HG03139 (cell line): ENCODE data around the gene MT1M.
"Not testable (repeated sequence)": the region's sequence is repeated elsewhere in the genome, so short reads cannot be mapped to it uniquely, and the experiment has no call there.

ENCODE experiments used
- ATAC-seq: cut with Tn5 transposase; IDR thresholded peaks from one replicate; pipeline ENCODE4 v1.9.1; 2021; ENCODE audit not compliant: unreplicated experiment

MT1M gene

GRCh38 chr16:56671691-56672090 is 39.2 kb downstream of the MT1M start:
- not testable (repeated sequence) for ATAC-seq

GRCh38 chr16:56672171-56672570 is 39.7 kb downstream of the MT1M start:
- ATAC-seq, result not testable (repeated sequence)

DNA sequence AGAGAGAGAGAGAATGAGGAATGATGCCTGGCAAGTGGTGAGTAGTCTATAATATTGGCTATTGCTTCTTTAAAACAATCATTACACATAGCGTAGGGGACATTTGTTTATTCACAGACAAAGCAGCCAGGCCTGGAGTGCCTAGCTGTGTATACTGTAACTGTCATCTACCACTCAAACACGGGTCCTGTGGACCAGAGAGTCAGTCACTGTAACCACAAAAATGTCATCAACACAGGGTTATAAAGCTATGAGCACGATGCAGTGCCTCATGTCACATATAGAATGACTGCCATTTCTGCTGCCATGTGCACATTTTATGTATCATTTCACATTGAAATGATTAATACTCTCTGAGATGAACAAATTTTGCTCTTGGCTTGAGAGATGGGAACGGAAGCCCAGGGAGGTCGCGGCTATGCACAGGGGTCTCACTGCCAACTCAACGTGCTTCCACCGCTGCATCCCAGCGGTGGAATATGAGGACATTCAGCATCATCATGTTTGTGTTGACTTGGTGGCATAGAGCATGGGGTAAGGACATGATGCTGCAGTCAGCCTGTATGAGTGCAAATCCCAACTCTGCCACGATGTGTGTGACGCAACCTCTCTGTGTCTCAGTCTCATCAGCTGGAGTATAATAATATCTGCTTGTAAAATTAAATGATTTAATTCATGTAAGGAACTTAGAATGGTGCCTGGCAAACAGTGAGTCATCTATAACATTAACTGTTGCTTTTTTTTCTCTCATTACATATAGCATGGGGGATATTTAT is 40.5 kb downstream of the MT1M start:
- ATAC-seq, result no peak

DNA sequence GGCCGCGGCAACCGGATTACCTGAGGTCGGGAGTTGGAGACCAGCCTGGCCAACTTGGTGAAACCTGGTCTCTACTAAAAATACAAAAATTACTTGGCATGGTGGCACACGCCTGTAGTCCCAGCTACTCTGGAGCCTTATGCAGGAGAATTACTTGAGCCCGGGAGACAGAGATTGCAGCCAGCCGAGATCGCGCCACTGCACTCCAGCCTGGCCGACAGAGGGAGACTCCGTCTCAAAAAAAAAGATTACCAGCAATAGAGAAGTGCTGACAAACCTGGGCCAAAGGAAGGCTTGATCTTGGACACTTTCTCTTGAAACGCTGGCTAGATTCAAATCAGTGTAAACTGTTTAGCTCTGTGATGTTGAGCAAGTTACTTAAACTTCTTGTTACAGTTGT is 41.5 kb downstream of the MT1M start:
- ATAC-seq, result no peak

GRCh38 chr16:56674570-56674969 is 42.1 kb downstream of the MT1M start:
- not testable (repeated sequence) for ATAC-seq

DNA sequence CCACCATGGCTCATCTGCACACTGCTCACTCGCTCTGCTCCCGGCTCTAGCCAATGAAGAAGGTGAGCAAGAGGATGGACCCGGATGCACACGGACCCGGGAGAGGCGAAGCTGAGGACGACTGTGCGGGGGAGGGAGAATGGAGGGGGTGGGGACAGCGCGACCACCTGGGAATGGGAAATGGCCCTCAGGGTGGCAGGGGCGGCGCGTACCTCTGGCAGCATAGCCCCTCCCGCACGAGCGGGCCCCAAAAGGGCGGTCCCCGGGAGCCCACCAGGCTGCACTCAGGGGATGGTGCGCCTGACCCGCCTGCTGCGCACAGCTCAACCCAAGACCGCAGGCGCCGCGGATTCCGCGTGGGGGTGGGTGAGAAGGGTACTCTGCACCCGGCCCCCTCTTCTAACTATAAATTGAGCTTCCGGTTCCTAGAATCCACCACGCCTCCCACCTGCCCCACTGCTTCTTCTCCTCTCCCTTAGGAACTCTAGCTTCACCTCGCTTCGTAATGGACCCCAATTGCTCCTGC is 43.3 kb downstream of the MT1M start:
- ATAC-seq, result no peak

GRCh38 chr16:56677474-56677873 is 45.0 kb downstream of the MT1M start:
- ATAC-seq, result no peak

DNA sequence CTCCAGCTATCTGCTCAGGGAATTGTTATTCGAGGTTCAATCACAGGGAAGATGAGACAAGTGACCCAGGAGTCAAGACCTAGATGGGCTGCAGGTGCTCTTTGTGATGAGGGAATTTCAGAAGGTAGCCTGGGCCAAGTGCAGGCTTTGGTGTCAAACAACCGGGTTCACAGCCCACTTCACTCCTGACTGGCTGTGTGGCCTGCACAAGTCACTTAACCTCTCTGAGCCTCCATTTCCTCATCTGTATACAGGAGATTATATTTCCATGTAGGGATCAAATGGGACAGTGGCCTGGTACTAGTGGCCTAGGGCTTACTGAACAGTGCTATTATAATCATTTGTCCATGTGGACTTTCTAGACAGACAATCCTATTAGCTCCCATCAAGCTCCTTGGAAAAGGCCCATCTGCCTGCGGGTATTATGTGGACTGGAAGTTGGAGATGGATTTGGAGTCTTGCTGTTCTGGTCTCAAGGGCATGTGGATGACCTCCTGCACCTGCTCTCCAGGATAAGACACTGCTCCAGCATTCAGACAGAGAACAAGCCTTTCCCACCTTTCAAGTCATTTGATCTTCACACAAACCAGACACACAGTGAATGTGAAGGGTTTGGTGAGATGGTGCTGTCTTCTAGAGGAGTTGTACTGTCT is 46.7 kb downstream of the MT1M start:
- no peak for ATAC-seq

- no peak for ATAC-seq
Observed at GRCh38 chr16:56679818-56680217, 47.4 kb downstream of the MT1M start.

GRCh38 chr16:56681939-56682702 is 49.7 kb downstream of the MT1M start, which contains the start of gene MT1X:
Gene MT1X, plus strand, starts transcription at chr16:56682470. Its CDS starts 71 bp downstream, at chr16:56682541.
- peak; percentile 97 for ATAC-seq

DNA sequence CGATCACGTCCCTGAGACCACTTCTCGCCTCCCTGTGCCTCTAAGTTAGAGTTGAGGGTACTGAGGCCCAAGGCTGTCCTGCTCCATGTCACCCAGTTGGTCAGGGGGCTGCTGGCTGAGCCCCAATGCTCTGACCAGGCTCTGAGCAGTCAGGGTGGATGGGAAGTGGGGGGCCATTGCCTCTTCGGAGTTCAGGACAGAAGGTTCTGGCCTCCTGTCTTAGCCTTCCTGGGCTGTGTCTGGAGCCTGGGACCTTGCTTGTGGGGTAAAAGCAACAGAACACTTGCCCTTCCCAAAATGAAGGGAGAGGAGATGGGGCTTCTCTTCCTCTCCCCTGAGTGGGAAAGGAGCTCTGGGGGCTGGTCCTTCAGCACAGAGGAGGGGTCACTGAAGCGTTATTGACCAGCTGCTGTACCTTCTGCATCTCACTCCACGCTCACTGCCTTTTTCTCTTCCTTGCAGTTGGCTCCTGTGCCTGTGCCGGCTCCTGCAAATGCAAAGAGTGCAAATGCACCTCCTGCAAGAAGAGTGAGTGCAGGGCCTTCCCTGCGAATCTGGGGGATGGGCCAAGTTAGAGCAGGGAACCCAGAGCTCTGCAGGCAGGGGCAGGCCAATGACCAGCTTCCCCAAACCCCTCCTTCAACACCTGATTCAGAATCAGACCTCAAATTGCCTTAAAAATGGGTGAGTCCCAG is 50.4 kb downstream of the MT1M start:
- ATAC-seq, result peak; percentile 5
